Smooth muscle cell (in vitro differentiated cells): ENCODE data around the gene TBC1D30. TPM values are rescaled to one million over a fixed set of nuclear protein-coding genes. Genes with fewer than 3 reads are reported as not detected.

Source experiments
- DNase-seq: peaks from one replicate; lab custom pipeline; 2025; ENCODE audit not compliant: unreplicated experiment; lab: John Stamatoyannopoulos, UW
- H2AFZ ChIP-seq: fragments of 200-600 bp; sonication (generic); 2 replicates; pipeline ENCODE4 v1.6.0; 2016; ENCODE audit warnings: antibody characterized with exemption, low read depth, mild to moderate bottlenecking
- H3F3A ChIP-seq: fragments of 200-600 bp; sonication (generic); 2 replicates; pipeline ENCODE4 v1.6.0; 2017; ENCODE audit warnings: antibody characterized with exemption, low read depth
- H3K27ac ChIP-seq: fragments of 200-600 bp; sonication (generic); 2 replicates; pipeline ENCODE4 v1.5.1; 2016; ENCODE audit warnings: low read depth, mild to moderate bottlenecking
- H3K27me3 ChIP-seq: fragments of 200-600 bp; sonication (generic); 2 replicates; pipeline ENCODE4 v1.6.1; 2016; ENCODE audit warnings: low read depth, mild to moderate bottlenecking
- H3K36me3 ChIP-seq: fragments of 200-600 bp; sonication (generic); 2 replicates; pipeline ENCODE4 v1.5.1; 2016; ENCODE audit warnings: low read depth
- H3K4me1 ChIP-seq: fragments of 200-600 bp; sonication (generic); 2 replicates; pipeline ENCODE4 v1.5.1; 2016; ENCODE audit warnings: low read depth
- H3K4me2 ChIP-seq: fragments of 200-600 bp; sonication (generic); 2 replicates; pipeline ENCODE4 v1.6.0; 2016; ENCODE audit warnings: mild to moderate bottlenecking
- H3K4me3 ChIP-seq: fragments of 200-600 bp; sonication (generic); 2 replicates; pipeline ENCODE4 v1.5.1; 2016; ENCODE audit warnings: mild to moderate bottlenecking
- H3K79me2 ChIP-seq: fragments of 200-600 bp; sonication (generic); 2 replicates; pipeline ENCODE4 v1.6.0; 2016; ENCODE audit warnings: low read depth, mild to moderate bottlenecking
- H3K9ac ChIP-seq: fragments of 200-600 bp; sonication (generic); 2 replicates; pipeline ENCODE4 v1.6.0; 2016; ENCODE audit warnings: low read depth
- H3K9me3 ChIP-seq: fragments of 200-600 bp; sonication (generic); replicated peaks from 2 replicates; pipeline ENCODE4 v1.5.1; 2016; ENCODE audit warnings: low read depth
- H4K20me1 ChIP-seq: fragments of 200-600 bp; sonication (generic); 2 replicates; pipeline ENCODE4 v1.6.0; 2016; ENCODE audit warnings: low read depth
- CTCF ChIP-seq: fragments of 200-600 bp; sonication (generic); IDR thresholded peaks from 2 replicates; pipeline ENCODE4 v1.5.1; 2017; ENCODE audit warnings: borderline replicate concordance, mild to moderate bottlenecking, antibody characterized with exemption; ENCODE audit not compliant: insufficient read depth, poor library complexity, severe bottlenecking
- WGBS: methylation state at CpG from one replicate; pipeline ENCODE4 v1.1.7; 2016; ENCODE audit warnings: low lambda C conversion rate; 5-methylcytosine and 5-hydroxymethylcytosine counted together
- polyA plus RNA-seq: library from polyadenylated mRNA; unstranded; fragments of >200 nt; fragmentation: Nextera tagmentation; extraction: Ambion mirVana; gene quantifications from 2 replicates; pipeline ENCODE4 v1.2.1, GENCODE V29; 2016
- total RNA-seq: library from RNA; depleted of rRNA; stranded (reverse); fragments of >200 nt; gene quantifications from 2 replicates; pipeline ENCODE4 v1.2.3, GENCODE V29; 2014

Gene TBC1D30
- total and polyA plus RNA-seq, 2 experiments from 2014 or later: 0.67 to 2.3 TPM

- no peaks in the 10 kb centered on the region for H3K4me1 ChIP-seq
- no peak for DNase-seq
- H3K4me2 ChIP-seq: no peak overlapping the region
- no peaks in the 10 kb centered on the region for H3K36me3 ChIP-seq
- H3K79me2 ChIP-seq: no peaks in the 10 kb centered on the region
- no peaks in the 10 kb centered on the region for H3K27me3 ChIP-seq
- no peak overlapping the region for H3K4me3 ChIP-seq
- WGBS: 89% methylated on average over 4 of the region's 4 CpGs
- H3K27ac ChIP-seq: no peak overlapping the region
- no peaks in the 10 kb centered on the region for H3K9me3 ChIP-seq
- no peak overlapping the region for H2AFZ ChIP-seq
- no peak overlapping the region for H3K9ac ChIP-seq
- H4K20me1 ChIP-seq: no peaks in the 10 kb centered on the region
- no peaks in the 10 kb centered on the region for H3F3A ChIP-seq
- no peak for TF ChIP-seq CTCF
Measured at GRCh38 chr12:64892561-64892960, 68.1 kb downstream of the TBC1D30 start.

- no peaks in the 10 kb centered on the region for H3K4me1 ChIP-seq
- TF ChIP-seq CTCF: no peak
- 39% methylated on average over 4 of the region's 4 CpGs for WGBS
- H3K27me3 ChIP-seq: no peaks in the 10 kb centered on the region
- no peak overlapping the region for H3K4me3 ChIP-seq
- no peak overlapping the region for H2AFZ ChIP-seq
- H3K36me3 ChIP-seq: no peaks in the 10 kb centered on the region
- no peak overlapping the region for H3K4me2 ChIP-seq
- H3K9me3 ChIP-seq: no peaks in the 10 kb centered on the region
- H3K27ac ChIP-seq: no peak overlapping the region
- no peak for DNase-seq
- no peak overlapping the region for H3K9ac ChIP-seq
- no peaks in the 10 kb centered on the region for H3K79me2 ChIP-seq
- no peaks in the 10 kb centered on the region for H4K20me1 ChIP-seq
- no peaks in the 10 kb centered on the region for H3F3A ChIP-seq
Measured at GRCh38 chr12:64893961-64894360, 69.5 kb downstream of the TBC1D30 start.

GRCh38 chr12:64894827-64895475, 70.5 kb downstream of the TBC1D30 start:
- Histone ChIP-seq H3K9me3 (no peaks in the 10 kb centered on the region), H3K4me2 (no peak overlapping the region), H3K27me3 (no peaks in the 10 kb centered on the region), H3F3A (no peaks in the 10 kb centered on the region), H3K4me1 (no peaks in the 10 kb centered on the region), H3K9ac (no peak overlapping the region), H3K4me3 (no peak overlapping the region), H3K36me3 (no peaks in the 10 kb centered on the region), H2AFZ (no peak overlapping the region), H3K79me2 (no peaks in the 10 kb centered on the region), H3K27ac (no peak overlapping the region), H4K20me1 (no peaks in the 10 kb centered on the region)
- TF ChIP-seq CTCF: no peak
- no peak for DNase-seq
- 90% methylated on average over 2 of the region's 2 CpGs for WGBS

GRCh38 chr12:64895526-64895925, 71.1 kb downstream of the TBC1D30 start:
- Histone ChIP-seq H3F3A (no peaks in the 10 kb centered on the region), H3K4me2 (no peak overlapping the region), H3K4me1 (no peaks in the 10 kb centered on the region), H4K20me1 (no peaks in the 10 kb centered on the region), H3K79me2 (no peaks in the 10 kb centered on the region), H2AFZ (no peak overlapping the region), H3K27ac (no peak overlapping the region), H3K9me3 (no peaks in the 10 kb centered on the region), H3K27me3 (no peaks in the 10 kb centered on the region), H3K36me3 (no peaks in the 10 kb centered on the region), H3K9ac (no peak overlapping the region), H3K4me3 (no peak overlapping the region)
- 69% methylated on average over 5 of the region's 5 CpGs for WGBS
- DNase-seq: no peak
- no peak for TF ChIP-seq CTCF
